CD4-positive, alpha-beta T cell treated with Interleukin-10 for 1 hour (primary cell): ENCODE results near the gene TMEM267.
"Not testable (repeated sequence)": the region's sequence is repeated elsewhere in the genome, so short reads cannot be mapped to it uniquely, and the experiment has no call there.

Source experiments
- DNase-seq: peaks from one replicate; pipeline ENCODE4 v3.0.0-alpha.2; 2020

TMEM267 gene, protein sequence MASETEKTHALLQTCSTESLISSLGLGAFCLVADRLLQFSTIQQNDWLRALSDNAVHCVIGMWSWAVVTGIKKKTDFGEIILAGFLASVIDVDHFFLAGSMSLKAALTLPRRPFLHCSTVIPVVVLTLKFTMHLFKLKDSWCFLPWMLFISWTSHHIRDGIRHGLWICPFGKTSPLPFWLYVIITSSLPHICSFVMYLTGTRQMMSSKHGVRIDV

DNA sequence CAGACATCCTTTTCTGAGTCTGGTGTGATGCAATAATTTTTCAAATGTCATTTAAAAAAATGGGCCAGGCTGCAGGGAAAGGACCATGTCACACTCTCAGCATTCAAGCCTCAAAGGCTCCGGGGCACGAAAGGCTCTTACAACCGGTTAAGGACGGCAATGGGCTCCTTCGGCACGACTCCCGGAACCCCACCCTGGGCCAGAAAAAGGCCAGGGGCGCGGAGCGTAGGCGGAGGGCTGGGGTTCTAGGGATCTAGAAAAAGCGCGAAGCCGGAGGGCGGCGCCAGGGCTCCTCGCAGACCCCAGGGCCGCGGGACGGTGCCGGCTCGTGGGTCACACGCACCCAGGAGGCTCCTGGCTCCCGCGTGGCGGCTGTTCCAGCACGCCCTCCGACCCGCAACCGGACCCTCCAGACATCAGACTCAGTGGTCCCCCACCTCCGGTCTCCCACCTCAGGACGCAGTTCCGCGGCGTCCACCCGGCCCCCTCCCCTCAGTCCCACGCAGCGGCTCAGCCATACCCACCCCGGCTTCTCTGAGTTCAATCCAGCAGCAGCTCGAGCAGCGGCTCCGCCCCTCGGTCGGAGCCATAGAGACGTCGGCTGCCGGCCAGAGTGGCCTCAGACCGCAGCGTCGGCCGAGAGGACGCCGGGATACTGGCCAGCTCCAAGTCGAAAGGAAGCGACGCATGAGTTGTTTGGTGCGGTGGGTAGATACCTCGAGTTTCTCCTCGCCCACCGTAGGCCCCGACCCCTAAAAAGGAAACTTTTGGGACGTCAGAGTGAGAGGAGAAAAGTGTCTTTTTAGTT is at the start of gene TMEM267:
Gene TMEM267, minus strand, starts transcription at position 568 of the 808 bp plus-strand sequence. CDS start 29,896 bp downstream, outside the sequence.
- peak; percentile 90 for DNase-seq

DNA sequence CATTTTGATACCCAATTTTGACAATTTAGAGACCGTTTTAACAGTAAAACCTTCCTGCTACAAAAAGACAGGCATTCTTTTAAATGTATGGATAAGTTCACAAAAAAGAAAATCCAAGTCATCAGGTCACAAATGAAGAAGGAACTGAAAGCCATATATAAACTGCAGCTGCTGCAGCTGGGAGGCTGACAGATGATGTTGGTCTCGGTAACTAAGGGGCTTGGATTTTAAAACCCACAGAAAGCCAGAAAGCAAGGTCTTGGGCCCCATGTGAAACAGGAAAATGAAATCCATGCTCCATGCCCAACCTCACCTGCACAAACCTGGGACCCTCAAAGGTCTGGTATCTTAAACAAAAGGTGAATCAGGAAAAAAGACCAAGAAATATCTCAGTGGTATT is 47.0 kb upstream of the TMEM267 start:
- DNase-seq, result no peak

DNA sequence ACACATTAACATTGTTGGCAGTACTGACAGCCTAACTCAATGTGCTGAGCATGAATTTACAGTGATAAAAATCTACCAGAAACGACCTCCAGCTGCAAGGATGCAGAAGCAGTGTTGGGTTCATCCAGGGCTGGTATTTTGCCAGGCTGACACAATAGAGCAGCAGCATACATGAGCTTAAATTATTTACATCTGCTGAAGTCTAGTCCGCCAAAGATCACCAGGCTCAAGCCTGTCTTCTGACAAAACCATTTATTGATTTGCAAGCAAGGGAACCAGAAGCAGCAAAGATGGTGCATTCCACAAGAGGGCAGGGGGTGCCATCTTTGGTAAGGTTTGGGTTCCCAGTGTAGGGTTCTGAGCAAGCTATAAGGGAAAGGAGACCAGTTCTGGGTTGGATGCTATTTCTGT is 40.0 kb upstream of the TMEM267 start:
- no peak for DNase-seq

DNA sequence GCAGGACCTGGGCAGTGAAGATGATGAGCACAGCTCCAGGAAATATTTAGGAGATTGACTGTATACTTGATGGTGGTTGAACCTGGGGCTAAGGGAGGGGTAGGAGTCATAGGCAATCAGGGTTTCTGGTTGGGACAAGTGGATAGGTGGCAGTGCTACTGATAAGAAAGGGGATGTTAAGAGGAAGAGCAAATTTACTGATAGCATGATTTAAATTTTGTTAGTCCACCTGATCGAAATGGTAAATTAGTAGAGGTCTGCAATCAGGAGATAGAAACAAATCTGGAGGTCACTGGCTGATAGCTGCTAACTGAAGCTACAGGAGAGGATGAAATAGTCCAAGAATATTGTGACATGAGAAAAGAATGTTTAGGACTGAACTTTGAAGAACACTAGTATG is 37.0 kb upstream of the TMEM267 start:
- DNase-seq, result no peak

DNA sequence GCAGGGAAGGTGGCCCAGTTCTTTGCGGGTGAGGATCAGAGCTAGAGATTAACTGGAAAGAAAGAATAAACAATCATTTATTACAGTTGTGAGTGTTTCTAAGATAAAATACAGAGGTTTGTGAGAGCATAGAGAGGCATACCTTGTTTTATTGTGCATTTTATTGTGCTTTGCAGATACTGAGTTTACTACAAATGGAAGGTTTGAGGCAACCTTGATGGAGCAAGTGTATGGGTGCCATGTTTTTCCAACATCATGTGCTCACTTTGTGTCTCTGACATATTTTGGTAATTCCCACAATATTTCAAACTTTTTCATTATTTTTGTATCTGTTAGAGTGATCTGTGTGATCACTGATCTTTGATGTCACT is 32.0 kb upstream of the TMEM267 start:
- no peak for DNase-seq

DNA sequence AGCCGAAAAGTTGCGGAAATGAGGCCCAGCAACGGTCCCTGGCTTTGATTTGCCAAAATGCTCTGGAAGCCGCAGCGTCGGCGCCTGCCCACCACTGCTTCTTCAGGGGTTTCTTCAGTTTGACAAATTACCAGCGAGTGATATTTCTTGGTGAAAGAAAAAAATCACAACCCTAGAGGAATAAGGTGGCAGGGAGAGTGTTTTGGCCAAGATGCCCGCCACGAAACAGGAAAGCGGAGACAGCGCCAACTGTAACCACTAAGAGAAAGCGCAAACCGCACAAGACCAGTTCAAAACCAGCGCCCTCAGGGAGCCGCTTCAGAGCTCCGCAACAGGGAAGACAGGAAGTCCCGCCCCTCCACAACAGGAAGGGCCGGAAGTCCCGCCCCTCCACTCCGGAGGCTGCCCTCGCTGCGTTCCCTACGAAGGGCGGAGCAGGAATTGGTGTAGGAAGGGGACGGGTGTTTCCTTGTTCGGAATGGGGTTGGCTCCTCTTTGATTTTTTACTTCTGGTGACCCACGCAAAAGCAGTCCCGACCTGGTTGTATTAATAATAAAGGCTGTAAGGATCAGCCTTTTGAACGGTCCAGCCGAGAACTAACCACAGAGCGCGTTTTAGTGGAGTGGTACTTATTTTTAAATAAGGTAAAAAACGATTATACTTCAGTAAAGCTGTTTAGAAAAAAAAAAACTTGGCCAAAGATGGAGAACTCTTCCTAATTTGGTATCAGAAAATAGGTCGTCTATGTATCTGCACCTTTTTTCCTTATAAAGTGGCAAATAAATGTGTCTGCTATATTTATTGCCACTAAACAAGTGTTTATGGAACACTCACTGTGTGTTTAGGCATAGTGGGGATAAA is 31.4 kb upstream of the TMEM267 start, which contains the start of gene C5orf34:
Gene C5orf34, minus strand, starts transcription at position 333 of the 862 bp plus-strand sequence. CDS start 5,809 bp downstream, outside the sequence.
- peak; percentile 94 for DNase-seq

DNA sequence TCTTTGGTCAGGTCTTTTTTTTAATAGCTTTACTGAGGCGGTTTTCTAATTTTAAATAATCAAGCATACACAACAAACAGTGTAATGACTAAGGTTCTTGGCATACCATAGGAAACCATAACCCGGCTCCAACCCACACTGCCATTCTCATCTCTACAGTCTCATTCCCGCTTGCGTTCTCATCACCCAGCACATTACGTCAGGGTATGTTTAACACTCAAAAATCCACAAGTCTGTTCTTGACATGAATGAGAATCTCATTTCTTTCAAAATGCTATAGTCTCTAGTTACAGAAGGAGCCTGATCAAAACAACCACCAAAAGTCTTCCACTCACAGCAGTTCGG is 30.8 kb upstream of the TMEM267 start:
- no peak for DNase-seq

DNA sequence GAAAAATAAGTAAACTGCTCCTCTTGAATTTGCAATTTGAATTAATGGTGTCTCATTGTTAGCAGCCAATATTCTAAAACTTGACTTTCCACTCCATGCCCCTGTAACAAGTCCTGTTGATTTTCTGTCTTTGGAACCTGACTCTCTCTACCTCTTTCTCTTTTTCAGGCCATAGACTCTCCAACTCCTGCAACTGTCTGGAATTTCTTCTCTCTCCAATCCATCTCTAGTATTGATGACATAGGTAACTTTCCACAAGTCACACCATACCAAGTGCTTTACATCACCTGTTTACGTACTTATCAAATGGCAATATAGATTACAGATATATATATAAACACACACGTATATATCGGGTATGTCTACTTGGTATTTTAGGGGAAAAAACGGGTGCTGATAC is 30.4 kb upstream of the TMEM267 start:
- DNase-seq, result peak; percentile 1

DNA sequence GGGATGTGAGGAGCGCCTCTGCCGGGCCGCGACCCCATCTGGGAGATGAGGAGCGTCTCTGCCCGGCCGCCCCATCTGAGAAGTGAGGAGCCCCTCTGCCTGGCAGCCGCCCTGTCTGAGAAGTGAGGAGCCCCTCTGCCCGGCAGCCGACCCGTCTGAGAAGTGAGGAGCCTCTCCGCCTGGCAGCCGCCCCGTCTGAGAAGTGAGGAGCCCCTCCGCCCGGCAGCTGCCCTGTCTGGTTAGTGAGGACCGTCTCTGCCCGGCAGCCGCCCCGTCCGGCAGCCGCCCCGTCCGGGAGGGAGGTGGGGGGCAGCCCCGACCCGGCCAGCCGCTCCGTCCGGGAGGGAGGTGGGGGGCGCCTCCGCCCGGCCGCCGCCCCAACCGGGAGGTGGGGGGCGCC is 27.4 kb upstream of the TMEM267 start:
- not testable (repeated sequence) for DNase-seq

DNA sequence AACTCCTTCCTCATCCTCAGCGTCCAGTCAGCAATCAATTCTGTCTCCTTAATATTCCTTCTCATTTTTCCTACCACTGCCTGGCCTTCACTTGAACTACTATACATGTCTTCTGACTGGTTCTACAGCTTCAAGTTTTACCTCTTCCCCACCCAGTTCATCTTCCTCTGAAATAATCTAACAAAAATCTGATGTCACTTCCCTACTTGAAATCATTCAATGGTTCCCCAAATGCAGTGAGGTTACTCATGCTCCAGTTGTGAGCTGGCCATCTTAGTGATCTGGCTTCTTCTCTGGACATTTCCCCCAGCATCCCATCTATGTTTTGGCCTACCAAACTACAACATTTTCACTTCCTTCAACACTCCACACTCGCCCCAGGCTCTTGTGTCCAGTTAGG is 14.9 kb upstream of the TMEM267 start:
- no peak for DNase-seq

DNA sequence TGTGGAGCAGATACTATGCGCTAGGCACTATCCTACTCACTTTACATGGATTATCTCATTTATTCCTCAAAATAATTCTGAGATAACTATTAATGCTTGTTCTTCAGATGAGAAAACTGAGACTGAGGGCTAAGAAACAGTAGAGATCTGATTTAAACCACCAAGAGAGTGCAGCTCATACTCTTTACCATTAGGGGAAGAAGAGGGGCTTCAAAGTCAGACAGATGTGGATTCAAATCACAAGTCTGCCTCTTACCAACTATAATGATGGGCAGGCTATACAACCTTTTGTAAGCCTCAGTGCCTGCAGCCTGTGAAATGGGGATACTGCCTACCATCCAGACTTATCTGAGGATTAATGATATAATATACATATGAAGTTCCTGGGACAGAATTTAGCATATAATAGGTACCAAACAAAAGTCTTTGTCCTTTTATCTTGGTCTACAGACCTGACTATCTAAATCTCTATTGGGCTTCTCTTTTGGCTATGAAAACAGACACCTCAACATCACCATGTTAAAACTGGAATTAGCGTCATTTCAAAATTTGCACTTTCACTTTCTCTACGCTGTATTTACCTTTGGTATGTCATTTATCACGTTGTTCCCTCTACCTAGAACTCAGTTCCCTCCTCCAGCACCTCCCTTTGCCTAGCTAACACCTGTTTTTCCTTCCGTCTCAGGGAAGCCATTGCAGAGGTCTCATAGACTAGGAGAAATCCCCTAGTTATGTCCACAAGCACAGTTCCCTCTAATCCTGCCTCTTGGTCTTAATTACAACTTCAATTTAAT is 13.8 kb upstream of the TMEM267 start:
- DNase-seq, result peak; percentile 8

DNA sequence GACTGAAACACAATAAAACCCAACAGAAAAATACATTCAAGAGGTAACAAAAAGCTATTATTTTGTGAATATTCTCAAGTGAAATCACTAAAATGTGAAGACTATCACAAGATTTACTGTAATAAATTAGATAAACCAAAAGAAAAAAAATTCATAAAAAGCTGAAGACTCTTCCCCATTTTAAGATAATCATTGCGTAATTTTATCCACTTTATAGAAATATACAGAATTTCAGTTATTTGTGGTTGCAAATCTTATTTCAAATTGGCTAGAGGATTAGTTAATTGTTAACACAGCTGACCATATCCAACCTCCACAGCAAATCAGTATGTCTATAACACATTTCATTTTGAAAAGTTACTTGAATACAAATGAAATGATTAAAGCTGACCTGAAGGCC is 7.7 kb upstream of the TMEM267 start:
- no peak for DNase-seq

DNA sequence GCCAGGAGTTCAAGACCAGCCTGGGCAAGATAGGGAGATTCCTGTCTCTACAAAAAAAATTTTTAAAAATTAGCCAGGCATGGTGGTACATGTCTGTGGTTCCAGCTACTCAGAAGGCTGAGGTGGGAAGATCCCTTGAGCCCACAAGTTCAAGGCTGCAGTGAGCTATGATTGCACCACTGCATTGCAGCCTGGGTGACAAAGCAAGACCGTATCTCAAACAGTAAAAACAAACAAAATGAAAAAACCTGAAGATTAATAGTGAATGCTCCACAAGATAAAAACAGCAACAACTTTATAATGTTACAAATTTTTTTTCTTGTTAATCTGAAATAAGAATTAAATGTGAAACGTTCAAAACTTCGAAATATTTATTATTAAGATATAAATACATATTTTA is 2.7 kb upstream of the TMEM267 start:
- no peak for DNase-seq

DNA sequence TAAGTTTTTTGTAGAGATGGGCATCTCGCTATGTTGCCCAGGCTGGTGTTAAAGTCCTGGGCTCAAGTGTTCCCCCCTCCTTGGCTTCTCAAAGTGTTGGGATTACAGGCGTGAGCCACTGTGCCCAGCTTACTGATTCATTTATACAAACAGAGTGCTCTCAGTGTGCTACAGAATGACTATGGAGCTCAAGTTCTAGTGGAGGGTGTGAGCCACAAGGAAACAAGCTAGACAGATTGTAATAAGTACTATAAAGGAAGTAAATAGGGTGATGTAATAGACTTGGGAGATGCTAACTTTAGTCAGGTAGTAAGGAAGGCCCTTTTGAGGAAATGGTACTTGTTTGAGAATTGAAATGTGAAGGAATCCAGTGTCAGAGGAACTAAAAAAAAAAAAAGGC is 1.7 kb upstream of the TMEM267 start:
- no peak for DNase-seq

DNA sequence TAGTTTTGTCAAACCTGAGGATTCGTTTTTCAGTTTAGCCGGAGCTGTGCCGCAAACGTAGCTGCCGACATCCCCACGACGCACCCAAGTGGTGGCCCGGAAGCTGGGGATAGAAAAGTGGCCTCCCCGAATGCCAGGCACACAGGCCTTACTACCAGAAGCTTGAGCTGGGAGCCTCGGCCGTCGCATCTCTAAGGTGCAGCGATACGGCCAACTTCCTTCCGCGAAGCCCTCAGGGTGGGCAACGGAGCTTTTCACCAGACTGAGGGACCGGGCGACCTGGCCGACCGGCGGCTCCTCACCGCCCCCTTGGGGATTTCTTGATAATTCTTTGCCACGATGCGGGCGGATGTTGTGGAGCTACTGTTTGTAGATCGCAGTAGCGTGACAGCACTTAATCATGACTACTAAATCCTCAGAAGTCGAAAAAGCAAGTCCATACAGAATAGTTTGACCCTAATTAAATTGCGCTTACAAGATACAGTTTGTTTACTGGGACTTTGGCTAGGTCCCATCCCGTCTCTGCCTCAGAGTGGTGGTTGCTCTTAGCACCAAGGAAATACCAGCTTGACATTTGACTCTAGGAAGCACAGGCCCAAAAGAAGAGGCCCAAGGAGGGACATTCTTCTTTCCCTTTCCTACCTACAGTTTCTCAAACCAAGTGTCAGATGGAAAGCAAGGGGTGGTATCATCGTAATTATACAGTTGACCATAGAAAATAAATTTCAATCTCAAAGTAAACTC is 613 bp upstream of the TMEM267 start:
- DNase-seq, result peak; percentile 89

DNA sequence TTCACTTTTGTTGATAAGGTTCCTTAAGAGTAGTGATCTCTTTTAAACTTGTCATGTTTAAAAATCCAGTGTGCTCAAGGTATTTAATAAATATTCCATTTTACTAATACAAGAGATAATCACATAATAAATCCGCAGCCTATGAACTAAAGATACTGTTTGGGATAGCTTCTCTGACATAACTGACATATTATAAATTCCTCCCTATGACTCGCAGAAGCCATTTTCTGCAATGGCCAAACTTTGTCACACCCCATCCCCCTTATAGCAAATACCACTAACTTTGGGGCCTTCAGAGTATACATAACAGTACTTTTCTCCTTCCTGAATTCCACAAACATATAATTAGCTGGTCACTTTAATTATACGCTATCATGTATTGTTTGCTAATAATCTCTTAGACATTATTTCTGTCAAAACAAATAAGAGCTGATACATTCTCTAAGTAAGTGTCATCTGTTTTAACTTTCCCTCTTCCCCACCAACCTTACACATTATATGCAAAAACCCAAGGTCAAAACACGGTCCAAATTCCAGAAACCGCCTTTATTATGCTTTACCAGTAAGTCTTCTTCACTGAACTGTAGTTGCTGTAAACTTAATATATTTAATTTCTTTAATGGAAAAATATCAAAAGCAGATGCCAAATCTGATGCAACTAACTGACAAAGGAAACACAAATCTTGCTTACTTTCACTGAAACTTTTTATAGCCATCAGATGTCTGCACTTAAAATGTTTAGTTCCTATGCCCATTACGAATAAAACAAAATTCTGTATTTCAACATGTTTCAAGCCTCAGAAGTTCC is 971 bp downstream of the TMEM267 start:
- DNase-seq, result no peak

DNA sequence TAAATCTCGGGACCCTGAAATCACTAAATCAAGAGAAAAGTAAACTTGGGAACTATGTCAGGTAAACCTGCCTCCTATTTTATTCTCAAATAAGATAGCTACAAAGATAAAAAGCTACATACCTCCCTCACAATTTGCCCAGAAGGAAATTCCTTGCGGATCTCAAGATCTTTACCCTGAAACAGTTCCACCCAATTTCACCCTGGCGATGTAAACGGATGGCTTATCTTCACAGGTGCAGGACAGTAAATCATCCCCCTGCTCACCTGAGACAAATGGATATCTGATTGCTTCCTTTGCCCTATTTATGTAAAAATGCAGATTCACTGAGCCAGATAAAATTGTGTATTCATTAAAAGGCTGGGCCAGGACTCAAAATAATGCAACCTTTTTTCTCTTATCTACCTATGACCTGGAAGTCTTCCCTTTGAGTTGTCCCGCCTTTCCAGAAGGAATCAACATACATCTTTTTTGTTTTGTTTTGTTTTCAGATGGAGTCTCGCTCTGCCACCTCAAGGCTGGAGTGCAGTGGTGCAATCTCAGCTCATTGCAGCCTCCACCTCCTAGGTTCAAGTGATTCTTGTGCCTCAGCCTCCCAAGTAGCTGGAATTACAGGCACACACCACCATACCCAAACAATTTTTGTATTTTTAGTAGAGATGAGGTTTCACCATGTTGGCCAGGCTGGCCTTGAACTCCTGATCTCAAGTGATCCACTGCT is 13.8 kb downstream of the TMEM267 start:
- no peak for DNase-seq

DNA sequence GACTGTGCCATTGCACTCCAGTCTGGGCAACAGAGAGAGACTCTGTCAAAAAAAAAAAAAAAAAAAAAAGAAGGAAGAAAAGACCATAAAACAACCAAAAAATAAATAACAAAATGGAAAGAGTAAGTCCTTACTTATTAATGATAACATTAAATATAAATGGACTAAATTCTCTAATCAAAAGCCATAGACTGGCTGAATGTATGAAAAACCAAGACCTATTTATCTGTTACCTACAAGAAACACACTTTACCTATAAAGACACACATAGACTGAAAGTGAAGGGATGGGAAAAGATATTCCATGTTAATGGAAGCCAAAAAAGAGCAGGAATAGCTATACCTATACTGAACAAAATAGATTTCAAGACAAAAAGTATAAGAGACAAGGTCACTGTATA is 16.6 kb downstream of the TMEM267 start:
- no peak for DNase-seq

DNA sequence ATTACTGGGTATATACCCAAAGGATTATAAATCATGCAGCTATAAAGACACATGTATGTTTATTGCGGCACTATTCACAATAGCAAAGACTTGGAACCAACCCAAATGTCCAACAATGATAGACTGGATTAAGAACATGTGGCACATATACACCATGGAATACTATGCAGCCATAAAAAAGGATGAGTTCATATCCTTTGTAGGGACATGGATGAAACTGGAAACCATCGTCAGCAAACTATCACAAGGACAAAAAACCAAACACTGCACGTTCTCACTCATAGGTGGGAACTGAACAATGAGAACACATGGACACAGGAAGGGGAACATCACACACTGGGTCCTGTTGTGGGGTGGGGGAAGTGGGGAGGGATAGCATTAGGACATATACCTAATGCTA is 18.2 kb downstream of the TMEM267 start:
- not testable (repeated sequence) for DNase-seq

DNA sequence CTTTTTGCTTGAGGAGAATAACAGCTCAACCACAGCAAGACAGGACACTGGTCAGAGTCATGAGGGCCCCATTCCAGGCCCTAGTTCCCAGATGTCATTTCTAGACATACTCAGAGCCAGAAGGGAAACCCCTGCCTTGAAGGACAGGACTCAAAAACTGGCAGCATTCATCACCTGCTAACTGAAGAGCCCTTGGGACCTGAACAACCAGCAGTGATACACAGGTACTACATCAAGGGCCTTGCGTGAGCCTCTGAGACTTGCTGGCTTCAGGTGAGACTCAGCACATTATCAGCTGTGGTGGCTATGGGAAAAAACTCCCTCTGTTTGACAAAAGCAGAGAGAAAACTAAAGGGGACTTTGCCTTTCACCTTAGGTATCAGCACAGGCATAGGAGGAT is 22.6 kb downstream of the TMEM267 start:
- no peak for DNase-seq
